Right atrium auricular region (tissue), 2 donors: ENCODE measurements around the gene CHPF2. TPM values are rescaled to one million over a fixed set of nuclear protein-coding genes. Genes with fewer than 3 reads are reported as not detected.
A peak's percentile ranks its signal among the peaks of the same experiment; 100 is the strongest.

Experiments
- DNase-seq: peaks from one replicate; pipeline ENCODE4 v3.0.0-alpha.2; 2019; ENCODE audit warnings: low spot score
- H3K27ac ChIP-seq, 2 donors: fragments of 200-600 bp; sonication (generic); 1 replicate in 1 of 2; 2 replicates in 1 of 2; pipeline ENCODE4 v1.5.1; 2016 to 2019
- H3K27me3 ChIP-seq, 2 donors: fragments of 200-600 bp; sonication (generic); one replicate each; pipeline versions ENCODE4 v1.5.1 to v1.6.0; 2017 to 2019
- H3K36me3 ChIP-seq: fragments of 200-600 bp; sonication (generic); one replicate; pipeline ENCODE4 v1.5.1; 2016
- H3K4me1 ChIP-seq, 2 donors: fragments of 200-600 bp; sonication (generic); one replicate each; pipeline versions ENCODE4 v1.5.1 to v1.6.0; 2017 to 2019
- H3K4me3 ChIP-seq, 2 donors: fragments of 200-600 bp; sonication (generic); 1 replicate in 1 of 2; 2 replicates in 1 of 2; pipeline ENCODE4 v1.5.1; 2017 to 2019; ENCODE audit warnings: mild to moderate bottlenecking in 1 of 2, moderate library complexity in 1 of 2
- H3K9me3 ChIP-seq, 2 donors: fragments of 200-600 bp; sonication (generic); one replicate each; pipeline ENCODE4 v1.5.1; 2019
- total RNA-seq, 2 donors: library from RNA; depleted of rRNA; stranded (reverse); fragments of >200 nt; gene quantifications; one replicate each; pipeline ENCODE4 v1.1.0, GENCODE V29; 2016
- TF ChIP-seq, protein P1 (sequence below), 2 donors: fragments of 200-600 bp; sonication (generic); IDR thresholded peaks; one replicate each; pipeline ENCODE4 v1.5.1; 2019; ENCODE audit warnings: antibody characterized with exemption in 2 of 2

Gene CHPF2
- total RNA-seq, 2 donors from 2014 or later = 24.7 to 38.1 TPM

DNA sequence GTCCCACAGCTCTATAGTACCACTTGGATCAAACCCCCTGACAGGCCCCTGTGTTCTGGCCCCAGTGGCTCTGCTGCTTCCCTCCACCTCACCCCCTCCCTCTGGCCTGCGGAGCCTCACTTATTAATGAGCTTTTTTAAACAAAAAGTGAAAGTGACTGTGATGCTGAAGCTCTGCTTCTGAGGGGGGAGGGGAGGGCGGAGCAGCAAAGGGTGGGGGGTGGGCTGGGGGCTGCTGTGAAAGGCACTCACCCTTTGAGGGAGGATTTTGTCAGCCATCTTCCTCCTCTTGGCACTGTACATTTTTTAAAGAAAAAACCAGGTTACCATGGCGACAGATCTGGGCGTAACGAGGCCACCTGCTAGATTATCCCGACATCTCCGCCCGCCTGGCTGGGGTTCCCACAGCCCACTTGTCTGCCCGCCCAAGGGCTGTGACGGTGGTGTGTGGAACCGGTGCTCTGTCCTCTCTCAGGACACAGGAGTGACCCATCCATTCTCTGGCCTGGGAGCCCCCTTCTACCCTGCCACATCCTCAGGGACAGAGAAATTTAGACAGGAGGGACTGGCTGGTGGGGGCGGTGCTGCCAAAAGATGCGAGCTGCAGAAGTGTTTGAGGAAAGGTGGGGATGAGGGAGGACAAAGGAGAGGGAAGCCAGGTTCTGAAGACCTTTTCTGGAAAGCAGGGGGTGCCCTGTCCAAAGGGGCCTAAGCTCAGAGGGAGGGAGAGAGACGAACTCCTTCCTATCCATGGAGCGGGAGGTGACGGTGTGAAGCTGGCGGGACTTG lies 11.3 kb downstream of the CHPF2 start:
- H3K27ac ChIP-seq = no peak overlapping the region
- TF ChIP-seq, protein P1, sequence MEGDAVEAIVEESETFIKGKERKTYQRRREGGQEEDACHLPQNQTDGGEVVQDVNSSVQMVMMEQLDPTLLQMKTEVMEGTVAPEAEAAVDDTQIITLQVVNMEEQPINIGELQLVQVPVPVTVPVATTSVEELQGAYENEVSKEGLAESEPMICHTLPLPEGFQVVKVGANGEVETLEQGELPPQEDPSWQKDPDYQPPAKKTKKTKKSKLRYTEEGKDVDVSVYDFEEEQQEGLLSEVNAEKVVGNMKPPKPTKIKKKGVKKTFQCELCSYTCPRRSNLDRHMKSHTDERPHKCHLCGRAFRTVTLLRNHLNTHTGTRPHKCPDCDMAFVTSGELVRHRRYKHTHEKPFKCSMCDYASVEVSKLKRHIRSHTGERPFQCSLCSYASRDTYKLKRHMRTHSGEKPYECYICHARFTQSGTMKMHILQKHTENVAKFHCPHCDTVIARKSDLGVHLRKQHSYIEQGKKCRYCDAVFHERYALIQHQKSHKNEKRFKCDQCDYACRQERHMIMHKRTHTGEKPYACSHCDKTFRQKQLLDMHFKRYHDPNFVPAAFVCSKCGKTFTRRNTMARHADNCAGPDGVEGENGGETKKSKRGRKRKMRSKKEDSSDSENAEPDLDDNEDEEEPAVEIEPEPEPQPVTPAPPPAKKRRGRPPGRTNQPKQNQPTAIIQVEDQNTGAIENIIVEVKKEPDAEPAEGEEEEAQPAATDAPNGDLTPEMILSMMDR (IDR thresholded peaks at IDR 0.05) = no peak

DNA sequence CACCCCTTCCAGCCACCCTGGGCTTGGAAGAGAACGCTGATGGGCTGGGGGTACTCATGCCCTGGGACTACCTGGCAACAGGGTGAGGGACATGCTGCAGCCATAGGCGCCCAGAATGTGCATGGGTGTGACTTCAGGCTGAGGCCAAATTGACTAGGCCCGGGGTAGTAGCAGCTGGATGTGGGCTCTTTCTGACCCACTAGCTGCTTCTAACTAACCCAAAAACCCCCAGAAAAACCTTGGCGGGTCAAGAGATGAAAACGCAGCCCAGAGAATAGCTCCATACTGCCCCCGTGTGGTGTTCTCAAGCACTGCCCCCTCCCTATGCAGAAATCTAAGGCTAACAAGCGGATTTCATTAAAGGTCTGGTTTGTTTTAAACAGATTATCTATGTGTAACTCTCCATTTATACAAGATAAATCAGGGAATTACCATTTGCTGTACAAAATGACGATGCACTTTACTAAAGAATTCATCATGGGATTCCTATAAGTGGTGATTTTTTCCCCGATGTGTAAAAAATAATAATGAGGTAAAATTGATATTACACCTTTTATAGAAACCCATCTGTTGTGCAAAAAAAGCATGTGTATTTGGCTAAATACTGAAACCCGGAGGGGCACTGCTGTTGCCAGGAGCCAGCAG lies 12.0 kb downstream of the CHPF2 start:
- peak overlapping the region in 1 of 2 donors; percentile 79 for H3K4me3 ChIP-seq
- no peaks in the 10 kb centered on the region for H3K9me3 ChIP-seq
- H3K36me3 ChIP-seq = peaks cover 31% of the 10 kb centered on the region
- H3K27me3 ChIP-seq = peaks cover 0 to 3% of the 10 kb centered on the region in 2 donors
- DNase-seq = no peak
- TF ChIP-seq, protein P1 (IDR thresholded peaks at IDR 0.05) = peak; percentile 75 to 93
- peak overlapping the region in 1 of 2 donors; percentile 89 for H3K27ac ChIP-seq
- H3K4me1 ChIP-seq = peaks cover 0 to 78% of the 10 kb centered on the region in 2 donors

More for the DNA sequence above, 11.3 kb downstream of the CHPF2 start:
- H3K36me3 ChIP-seq = peaks cover 38% of the 10 kb centered on the region
- H3K27me3 ChIP-seq = peaks cover 0 to 3% of the 10 kb centered on the region in 2 donors
- DNase-seq = no peak
- H3K9me3 ChIP-seq = no peaks in the 10 kb centered on the region
- H3K4me3 ChIP-seq = peak overlapping the region in 1 of 2 donors; percentile 7
- H3K4me1 ChIP-seq = peaks cover 0 to 76% of the 10 kb centered on the region in 2 donors

DNA sequence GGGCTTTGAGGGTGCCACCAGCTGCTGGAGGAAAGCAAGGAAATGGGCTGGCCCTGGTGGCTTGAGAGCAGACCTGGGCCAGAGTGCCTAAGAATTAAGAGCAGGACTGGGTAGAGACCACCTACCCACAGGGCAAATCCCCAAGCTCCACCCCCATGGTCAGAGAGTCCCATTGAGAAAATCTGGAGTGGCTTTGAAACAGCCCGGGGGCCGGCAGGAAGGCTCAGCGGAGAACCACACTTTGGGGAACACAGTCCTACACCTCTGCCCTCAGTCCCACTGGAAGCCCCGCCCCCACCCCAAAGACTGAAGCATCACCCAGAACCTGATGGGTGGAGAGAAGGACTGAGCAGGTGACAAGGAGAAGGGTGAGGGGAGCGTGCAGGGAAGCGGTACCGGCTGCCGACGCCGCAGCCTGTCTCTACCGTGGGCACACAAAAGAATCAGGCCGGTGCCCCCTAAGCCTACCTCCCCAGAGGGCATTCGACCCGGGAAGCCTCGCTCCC lies 12.6 kb downstream of the CHPF2 start:
- H3K27ac ChIP-seq = peak overlapping the region; percentile 89 to 97
- H3K9me3 ChIP-seq = no peaks in the 10 kb centered on the region
- H3K4me3 ChIP-seq = peak overlapping the region; percentile 21 to 79
- H3K36me3 ChIP-seq = peaks cover 25% of the 10 kb centered on the region
- no peak for DNase-seq
- H3K4me1 ChIP-seq = peaks cover 0 to 79% of the 10 kb centered on the region in 2 donors
- TF ChIP-seq, protein P1 (IDR thresholded peaks at IDR 0.05) = no peak
- peaks cover 0 to 3% of the 10 kb centered on the region in 2 donors for H3K27me3 ChIP-seq

DNA sequence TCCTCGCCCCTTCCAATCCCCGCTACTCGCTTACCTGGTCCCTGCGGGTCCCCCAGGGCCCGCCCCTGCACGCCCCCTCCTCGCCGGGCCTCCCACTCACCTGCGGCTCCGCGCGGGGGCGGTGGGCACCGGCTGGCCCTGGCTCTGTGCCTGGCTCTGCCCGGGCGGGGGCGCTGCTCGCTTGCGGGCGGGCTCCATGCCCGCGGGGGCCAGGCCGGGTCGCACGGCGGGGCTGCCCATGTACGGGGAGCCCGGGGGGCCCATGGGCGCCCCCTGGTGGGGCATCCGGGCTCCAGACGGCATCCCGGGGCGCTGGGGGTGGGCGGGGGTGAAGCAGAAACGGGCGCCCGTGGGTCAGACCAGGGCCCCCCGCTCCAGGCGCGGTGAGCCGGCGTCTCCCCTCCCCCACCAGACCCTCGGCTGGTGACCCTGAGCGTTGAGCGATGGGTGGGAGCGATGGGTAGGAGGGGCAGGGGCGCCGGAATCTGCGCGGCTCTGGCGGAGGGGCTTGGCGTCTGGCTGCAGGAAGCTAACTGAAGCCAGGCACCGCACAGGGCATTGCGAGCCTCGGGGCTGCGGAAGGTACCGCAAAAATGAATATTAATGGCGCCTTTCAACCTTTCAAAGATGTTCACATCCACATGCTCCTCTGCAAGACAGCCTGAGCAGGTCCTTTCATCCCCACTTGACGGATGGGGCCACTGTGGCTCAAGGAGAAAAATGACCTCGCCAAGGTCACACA lies 13.2 kb downstream of the CHPF2 start:
- Histone ChIP-seq H3K36me3 (peaks cover 19% of the 10 kb centered on the region), H3K27ac (peak overlapping the region; percentile 89 to 97), H3K4me1 (peaks cover 0 to 79% of the 10 kb centered on the region in 2 donors), H3K27me3 (peaks cover 0 to 3% of the 10 kb centered on the region in 2 donors), H3K4me3 (peak overlapping the region; percentile 21 to 79), H3K9me3 (no peaks in the 10 kb centered on the region)
- TF ChIP-seq, protein P1 (IDR thresholded peaks at IDR 0.05) = peak; percentile 74 to 87
- no peak for DNase-seq

DNA sequence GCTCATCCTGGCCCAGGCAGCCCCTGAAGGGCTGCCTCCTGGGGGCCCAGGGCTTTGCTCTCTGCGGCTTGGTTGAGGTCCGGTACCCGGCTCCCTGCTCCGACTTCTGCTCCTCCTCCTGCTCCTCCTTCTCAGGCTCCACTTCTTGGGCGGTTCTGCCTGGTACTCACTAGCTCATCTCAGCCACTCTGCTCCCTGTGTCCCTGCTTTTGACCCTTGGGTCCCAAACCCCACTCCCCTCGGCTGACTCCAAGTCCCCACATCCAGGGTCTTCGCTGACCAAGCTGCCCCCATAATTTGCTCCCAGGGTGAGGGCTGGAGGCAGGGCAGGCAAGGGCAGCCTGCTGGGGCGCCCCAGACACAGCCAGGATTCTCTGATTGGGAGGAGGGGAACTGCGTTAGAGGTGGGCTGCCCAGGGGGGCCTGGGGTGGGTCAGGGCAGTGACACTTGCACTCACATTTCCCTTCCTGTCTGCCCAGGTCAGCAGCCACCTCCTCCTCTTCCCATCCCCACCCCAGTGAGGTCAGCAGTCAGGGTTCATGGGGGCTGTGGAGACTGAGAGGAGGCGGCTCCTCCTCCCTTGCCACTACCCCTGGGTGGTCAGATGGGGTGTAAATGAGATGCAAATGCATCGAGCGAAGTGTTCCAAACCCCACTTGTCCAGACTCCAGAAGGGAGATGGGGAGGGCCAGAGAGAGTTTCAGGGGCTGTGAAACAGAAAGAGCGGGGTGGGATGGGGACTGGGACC lies 14.0 kb downstream of the CHPF2 start:
- TF ChIP-seq, protein P1 (IDR thresholded peaks at IDR 0.05) = no peak
- Histone ChIP-seq H3K36me3 (peaks cover 12% of the 10 kb centered on the region), H3K4me1 (peaks cover 0 to 83% of the 10 kb centered on the region in 2 donors), H3K4me3 (peak overlapping the region in 1 of 2 donors; percentile 79), H3K9me3 (no peaks in the 10 kb centered on the region), H3K27ac (peak overlapping the region; percentile 89 to 97), H3K27me3 (peaks cover 0 to 3% of the 10 kb centered on the region in 2 donors)
- no peak for DNase-seq
